HepG2 (cell line): ENCODE results near the gene CEP43. TPM values are rescaled to one million over a fixed set of nuclear protein-coding genes. Genes with fewer than 3 reads are reported as not detected.

Experiments used
- AGO2 ChIP-seq: fragments of 200-400 bp; formaldehyde crosslinking; optimal IDR thresholded peaks from 2 replicates; pipeline ENCODE3; 2017; ENCODE audit warnings: mild to moderate bottlenecking, low read depth, low read length, moderate library complexity
- CBX5 ChIP-seq: sonication (generic); formaldehyde crosslinking; IDR thresholded peaks from 2 replicates; pipeline ENCODE4 v1.4.0; 2020; ENCODE audit warnings: missing genetic modification reagents, borderline replicate concordance
- CEBPG ChIP-seq: IDR thresholded peaks from 2 replicates; pipeline ENCODE4 v1.6.1; 2016
- ETV6 ChIP-seq: sonication (generic); formaldehyde crosslinking; conservative IDR thresholded peaks from 2 replicates; pipeline ENCODE4 v1.4.0; 2020; ENCODE audit warnings: missing genetic modification reagents
- HOXA3 ChIP-seq: sonication (generic); formaldehyde crosslinking; IDR thresholded peaks from 2 replicates; pipeline ENCODE4 v1.5.0; 2020; ENCODE audit warnings: missing genetic modification reagents
- KDM3A ChIP-seq: IDR thresholded peaks from 2 replicates; pipeline ENCODE4 v1.6.1; 2018; ENCODE audit warnings: low read depth, missing compliant biosample characterization
- MED8 ChIP-seq: sonication (generic); formaldehyde crosslinking; IDR thresholded peaks from 2 replicates; pipeline ENCODE4 v1.8.1; 2023; ENCODE audit warnings: mild to moderate bottlenecking, missing genetic modification reagents; ENCODE audit not compliant: insufficient replicate concordance
- MIER3 ChIP-seq: IDR thresholded peaks from 2 replicates; pipeline ENCODE4 v1.6.1; 2016; ENCODE audit warnings: missing compliant biosample characterization, borderline replicate concordance
- SP4 ChIP-seq: sonication (generic); formaldehyde crosslinking; IDR thresholded peaks from 2 replicates; pipeline ENCODE4 v1.8.1; 2023; ENCODE audit warnings: mild to moderate bottlenecking, missing genetic modification reagents
- SRSF1 ChIP-seq: fragments of 200-400 bp; formaldehyde crosslinking; optimal IDR thresholded peaks from 2 replicates; pipeline ENCODE3; 2017; ENCODE audit warnings: mild to moderate bottlenecking, low read depth, low read length, moderate library complexity
- THAP9 ChIP-seq: sonication (generic); formaldehyde crosslinking; IDR thresholded peaks from 2 replicates; pipeline ENCODE4; 2020; ENCODE audit warnings: missing genetic modification reagents, mild to moderate bottlenecking, borderline replicate concordance
- ZNF180 ChIP-seq: sonication (generic); formaldehyde crosslinking; IDR thresholded peaks from 2 replicates; pipeline ENCODE4 v1.4.0; 2020; ENCODE audit warnings: low read depth, missing genetic modification reagents, borderline replicate concordance
- ZNF225 ChIP-seq: sonication (generic); formaldehyde crosslinking; IDR thresholded peaks from 2 replicates; pipeline ENCODE4 v1.4.0; 2020; ENCODE audit warnings: mild to moderate bottlenecking, missing genetic modification reagents
- ZNF24 ChIP-seq: fragments of 450-650 bp; IDR thresholded peaks from 2 replicates; pipeline ENCODE4 v1.6.1; 2017; ENCODE audit warnings: antibody characterized with exemption, mild to moderate bottlenecking
- ZNF614 ChIP-seq: IDR thresholded peaks from 2 replicates; pipeline ENCODE4 v1.6.1; 2018; ENCODE audit warnings: missing biosample characterization, missing genetic modification reagents, inconsistent platforms, borderline replicate concordance
- ZSCAN21 ChIP-seq: sonication (generic); formaldehyde crosslinking; IDR thresholded peaks from 2 replicates; pipeline ENCODE4 v1.8.0; 2022; ENCODE audit warnings: mild to moderate bottlenecking, missing genetic modification reagents, moderate library complexity, borderline replicate concordance
- ZSCAN31 ChIP-seq: sonication (generic); formaldehyde crosslinking; IDR thresholded peaks from 2 replicates; pipeline ENCODE4 v1.5.0; 2020; ENCODE audit warnings: low read depth, mild to moderate bottlenecking, missing genetic modification reagents
- polyA plus RNA-seq, 8 experiments: library from polyadenylated mRNA; depleted of rRNA in 3 of 8; stranded (reverse) in 7 of 8; unstranded in 1 of 8; fragments of >200 nt; fragmentation: Illumina TruSeq in 4 of 8; extraction: Trizol in 4 of 8; gene quantifications; 2 replicates each; pipeline versions ENCODE4 v1.2.1 to v1.2.3, GENCODE V29; 2011 to 2016; ENCODE audit warnings: low read depth in 4 of 8, missing spikeins in 1 of 8, mixed read lengths in 1 of 8; ENCODE audit not compliant: insufficient read depth in 1 of 8
- total RNA-seq, 5 experiments: library from RNA; depleted of rRNA; stranded (reverse); fragments of >200 nt; fragmentation: Illumina TruSeq; extraction: Trizol; gene quantifications; 2 replicates each; pipeline ENCODE4 v1.2.3, GENCODE V29; 2016; ENCODE audit warnings: low read depth in 1 of 5
- TF ChIP-seq, protein P1 (sequence below): sonication (generic); formaldehyde crosslinking; IDR thresholded peaks from 2 replicates; pipeline ENCODE4 v1.5.0; 2020; ENCODE audit warnings: mild to moderate bottlenecking, missing genetic modification reagents
- TF ChIP-seq, protein P2 (sequence below): IDR thresholded peaks from 2 replicates; pipeline ENCODE4 v1.4.0; 2020; ENCODE audit warnings: mild to moderate bottlenecking, missing genetic modification reagents

Gene CEP43
- total and polyA plus RNA-seq, 2 of the 13 experiments (the other 11 are each of a cell fraction or from before 2014, with no cell fraction given) = 29.3 to 73.9 TPM

DNA sequence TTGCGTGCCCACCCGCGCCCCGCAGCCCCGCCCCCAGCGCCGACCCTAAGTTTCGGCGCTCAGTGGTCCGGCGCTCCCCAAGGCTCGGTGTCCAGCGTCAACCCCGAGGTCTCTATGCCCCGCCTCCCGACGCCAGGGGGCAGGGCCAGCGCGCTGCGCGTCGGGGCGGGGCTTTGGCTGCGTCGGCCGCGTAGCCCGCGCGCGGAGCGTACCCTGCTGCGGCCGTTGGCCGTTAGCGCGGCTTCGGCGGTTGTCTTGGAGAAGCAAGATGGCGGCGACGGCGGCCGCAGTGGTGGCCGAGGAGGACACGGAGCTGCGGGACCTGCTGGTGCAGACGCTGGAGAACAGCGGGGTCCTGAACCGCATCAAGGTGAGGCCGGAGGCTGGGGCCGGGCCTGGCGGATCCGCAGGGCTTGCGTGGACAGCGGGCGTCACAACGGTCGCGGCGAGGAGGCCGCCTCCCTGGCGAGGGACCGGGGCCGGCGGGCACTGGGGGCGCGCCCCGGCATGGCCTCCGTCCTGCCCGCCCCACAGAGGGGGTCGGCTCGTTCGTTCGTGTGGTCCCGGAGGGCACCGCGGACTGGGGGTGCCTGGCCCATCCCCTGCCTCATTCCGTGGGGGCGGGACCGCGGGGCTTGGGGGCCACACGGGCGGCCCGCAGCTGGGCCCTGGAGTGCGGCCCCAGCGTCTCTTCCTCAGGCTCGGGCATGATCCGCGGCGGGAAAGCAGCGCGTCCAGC, at the start of gene CEP43 (continued):
- TF ChIP-seq, protein P1, sequence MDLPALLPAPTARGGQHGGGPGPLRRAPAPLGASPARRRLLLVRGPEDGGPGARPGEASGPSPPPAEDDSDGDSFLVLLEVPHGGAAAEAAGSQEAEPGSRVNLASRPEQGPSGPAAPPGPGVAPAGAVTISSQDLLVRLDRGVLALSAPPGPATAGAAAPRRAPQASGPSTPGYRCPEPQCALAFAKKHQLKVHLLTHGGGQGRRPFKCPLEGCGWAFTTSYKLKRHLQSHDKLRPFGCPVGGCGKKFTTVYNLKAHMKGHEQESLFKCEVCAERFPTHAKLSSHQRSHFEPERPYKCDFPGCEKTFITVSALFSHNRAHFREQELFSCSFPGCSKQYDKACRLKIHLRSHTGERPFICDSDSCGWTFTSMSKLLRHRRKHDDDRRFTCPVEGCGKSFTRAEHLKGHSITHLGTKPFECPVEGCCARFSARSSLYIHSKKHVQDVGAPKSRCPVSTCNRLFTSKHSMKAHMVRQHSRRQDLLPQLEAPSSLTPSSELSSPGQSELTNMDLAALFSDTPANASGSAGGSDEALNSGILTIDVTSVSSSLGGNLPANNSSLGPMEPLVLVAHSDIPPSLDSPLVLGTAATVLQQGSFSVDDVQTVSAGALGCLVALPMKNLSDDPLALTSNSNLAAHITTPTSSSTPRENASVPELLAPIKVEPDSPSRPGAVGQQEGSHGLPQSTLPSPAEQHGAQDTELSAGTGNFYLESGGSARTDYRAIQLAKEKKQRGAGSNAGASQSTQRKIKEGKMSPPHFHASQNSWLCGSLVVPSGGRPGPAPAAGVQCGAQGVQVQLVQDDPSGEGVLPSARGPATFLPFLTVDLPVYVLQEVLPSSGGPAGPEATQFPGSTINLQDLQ (CRISPR knock-in tag) = peak; percentile 95
- TF ChIP-seq HOXA3 (CRISPR knock-in tag) (peak; percentile 94), SRSF1 (no peak), ZSCAN21 (peak; percentile 95), KDM3A (CRISPR knock-in tag) (peak; percentile 51; the same call in 1 of the 2 replicates), CBX5 (CRISPR knock-in tag) (no peak), ZNF225 (CRISPR knock-in tag) (peak; percentile 73; the same call in 1 of the 2 replicates), CEBPG (no peak), ZNF180 (CRISPR knock-in tag) (0 out of 2 replicates have a peak, but pooled peaks have one; percentile 1), AGO2 (peak; percentile 92), ZNF614 (CRISPR knock-in tag) (peak; percentile 60; the same call in 1 of the 2 replicates), ZSCAN31 (peak; percentile 96), ETV6 (CRISPR knock-in tag) (0 out of 2 replicates have a peak, but pooled peaks have one; percentile 13), THAP9 (CRISPR knock-in tag) (peak; percentile 51; the same call in 1 of the 2 replicates), MED8 (CRISPR knock-in tag) (peak; percentile 13), SP4 (CRISPR knock-in tag) (peak; percentile 99), ZNF24 (no peak), MIER3 (CRISPR knock-in tag) (peak; percentile 64; the same call in 1 of the 2 replicates)
- TF ChIP-seq, protein P2, sequence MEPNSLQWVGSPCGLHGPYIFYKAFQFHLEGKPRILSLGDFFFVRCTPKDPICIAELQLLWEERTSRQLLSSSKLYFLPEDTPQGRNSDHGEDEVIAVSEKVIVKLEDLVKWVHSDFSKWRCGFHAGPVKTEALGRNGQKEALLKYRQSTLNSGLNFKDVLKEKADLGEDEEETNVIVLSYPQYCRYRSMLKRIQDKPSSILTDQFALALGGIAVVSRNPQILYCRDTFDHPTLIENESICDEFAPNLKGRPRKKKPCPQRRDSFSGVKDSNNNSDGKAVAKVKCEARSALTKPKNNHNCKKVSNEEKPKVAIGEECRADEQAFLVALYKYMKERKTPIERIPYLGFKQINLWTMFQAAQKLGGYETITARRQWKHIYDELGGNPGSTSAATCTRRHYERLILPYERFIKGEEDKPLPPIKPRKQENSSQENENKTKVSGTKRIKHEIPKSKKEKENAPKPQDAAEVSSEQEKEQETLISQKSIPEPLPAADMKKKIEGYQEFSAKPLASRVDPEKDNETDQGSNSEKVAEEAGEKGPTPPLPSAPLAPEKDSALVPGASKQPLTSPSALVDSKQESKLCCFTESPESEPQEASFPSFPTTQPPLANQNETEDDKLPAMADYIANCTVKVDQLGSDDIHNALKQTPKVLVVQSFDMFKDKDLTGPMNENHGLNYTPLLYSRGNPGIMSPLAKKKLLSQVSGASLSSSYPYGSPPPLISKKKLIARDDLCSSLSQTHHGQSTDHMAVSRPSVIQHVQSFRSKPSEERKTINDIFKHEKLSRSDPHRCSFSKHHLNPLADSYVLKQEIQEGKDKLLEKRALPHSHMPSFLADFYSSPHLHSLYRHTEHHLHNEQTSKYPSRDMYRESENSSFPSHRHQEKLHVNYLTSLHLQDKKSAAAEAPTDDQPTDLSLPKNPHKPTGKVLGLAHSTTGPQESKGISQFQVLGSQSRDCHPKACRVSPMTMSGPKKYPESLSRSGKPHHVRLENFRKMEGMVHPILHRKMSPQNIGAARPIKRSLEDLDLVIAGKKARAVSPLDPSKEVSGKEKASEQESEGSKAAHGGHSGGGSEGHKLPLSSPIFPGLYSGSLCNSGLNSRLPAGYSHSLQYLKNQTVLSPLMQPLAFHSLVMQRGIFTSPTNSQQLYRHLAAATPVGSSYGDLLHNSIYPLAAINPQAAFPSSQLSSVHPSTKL (CRISPR knock-in tag) = peak; percentile 23; the same call in 1 of the 2 replicates
